ENCODE data around the gene ZDHHC11B. TPM values are rescaled to one million over a fixed set of nuclear protein-coding genes. Genes with fewer than 3 reads are reported as not detected.
A peak's percentile ranks its signal among the peaks of the same experiment; 100 is the strongest.

ZDHHC11B gene
- total RNA-seq, 1 experiment from 2014 or later, result 0.40 TPM

DNA sequence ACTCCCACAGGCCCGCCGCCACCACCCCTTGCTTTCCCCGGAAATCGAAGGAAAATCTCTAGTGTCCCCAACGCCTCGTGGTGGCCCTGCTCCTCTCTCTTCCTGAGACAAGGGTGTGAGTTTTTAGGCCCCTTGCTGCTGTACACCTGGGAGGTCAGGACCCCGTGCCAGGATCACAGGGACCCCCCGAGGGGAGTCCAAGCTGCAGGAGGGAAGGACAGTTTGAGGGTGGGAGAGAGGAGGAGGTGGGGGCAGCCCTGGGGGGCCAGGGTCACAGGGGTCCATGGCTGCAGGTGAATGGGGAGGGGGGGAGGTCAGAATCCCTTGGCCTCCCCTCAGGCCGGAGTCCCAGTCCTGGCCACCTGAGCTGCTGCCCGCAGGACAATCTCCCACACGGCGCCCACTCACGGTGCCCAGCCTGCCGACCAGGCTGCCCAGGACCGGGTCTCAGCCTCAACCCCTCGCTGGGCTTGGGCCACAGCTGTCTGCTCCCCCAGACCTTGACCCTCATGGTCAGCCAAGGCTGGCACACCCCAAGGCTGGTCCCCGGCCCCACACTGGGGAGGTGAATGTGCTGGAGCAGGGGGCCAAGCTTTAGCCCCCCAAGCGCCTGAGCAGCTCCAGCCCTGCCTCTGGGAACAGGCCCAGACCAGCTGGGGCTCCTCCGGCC is 111.2 kb downstream of the ZDHHC11B start:
- H4K20me1 ChIP-seq (ENCODE audit: low read length), result no peaks in the 10 kb centered on the region
- H3K79me2 ChIP-seq (ENCODE audit: low read length), result no peaks in the 10 kb centered on the region
- POLR2A ChIA-PET (ENCODE audit: unreplicated experiment), result no interaction called here
- H3K27ac ChIP-seq (ENCODE audit: low read length), result peak overlapping the region; percentile 88
- H3F3A ChIP-seq (ENCODE audit: low read length, unreplicated experiment), result no peaks in the 10 kb centered on the region
- no peak overlapping the region for H2AFZ ChIP-seq (ENCODE audit: low read length)
- peak overlapping the region; percentile 87 for H3K9ac ChIP-seq (ENCODE audit: low read length)
- no peaks in the 10 kb centered on the region for H3K9me3 ChIP-seq (ENCODE audit: low read length)
- peak overlapping the region; percentile 33; the same call in 1 of the 2 replicates for H3K4me3 ChIP-seq (ENCODE audit: low read length)
- TF ChIP-seq EZH2phosphoT487 (IDR thresholded peaks at IDR 0.05; ENCODE audit: borderline replicate concordance, low read length) (no peak), EZH2 (IDR thresholded peaks at IDR 0.05; ENCODE audit: low read length, unreplicated experiment) (no peak)
- TF ChIP-seq, protein P1, sequence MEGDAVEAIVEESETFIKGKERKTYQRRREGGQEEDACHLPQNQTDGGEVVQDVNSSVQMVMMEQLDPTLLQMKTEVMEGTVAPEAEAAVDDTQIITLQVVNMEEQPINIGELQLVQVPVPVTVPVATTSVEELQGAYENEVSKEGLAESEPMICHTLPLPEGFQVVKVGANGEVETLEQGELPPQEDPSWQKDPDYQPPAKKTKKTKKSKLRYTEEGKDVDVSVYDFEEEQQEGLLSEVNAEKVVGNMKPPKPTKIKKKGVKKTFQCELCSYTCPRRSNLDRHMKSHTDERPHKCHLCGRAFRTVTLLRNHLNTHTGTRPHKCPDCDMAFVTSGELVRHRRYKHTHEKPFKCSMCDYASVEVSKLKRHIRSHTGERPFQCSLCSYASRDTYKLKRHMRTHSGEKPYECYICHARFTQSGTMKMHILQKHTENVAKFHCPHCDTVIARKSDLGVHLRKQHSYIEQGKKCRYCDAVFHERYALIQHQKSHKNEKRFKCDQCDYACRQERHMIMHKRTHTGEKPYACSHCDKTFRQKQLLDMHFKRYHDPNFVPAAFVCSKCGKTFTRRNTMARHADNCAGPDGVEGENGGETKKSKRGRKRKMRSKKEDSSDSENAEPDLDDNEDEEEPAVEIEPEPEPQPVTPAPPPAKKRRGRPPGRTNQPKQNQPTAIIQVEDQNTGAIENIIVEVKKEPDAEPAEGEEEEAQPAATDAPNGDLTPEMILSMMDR (conservative IDR thresholded peaks at IDR 0.05; ENCODE audit: low read depth, low read length), result no peak
- TSS peak; percentile 26 for BruUV-seq (replicated peaks)
- intact Hi-C loops (cut with micrococcal nuclease), result loop anchor here (5.0 kb wide), 2 partner anchors 149 to 179 kb away; partner anchors contain the start of gene ZDHHC11
- ATAC-seq (no peak), DNase-seq (no peak)
- H3K9me2 ChIP-seq (replicated peaks; ENCODE audit: low read length), result no peaks in the 10 kb centered on the region
- no peaks in the 10 kb centered on the region for H3K36me3 ChIP-seq (ENCODE audit: low read depth, low read length)
- CTCF ChIA-PET, result interaction anchor here (0.6 kb wide), 1 partner anchor 107 kb away, joined by 5 read pairs; no protein-coding TSS in a partner anchor
- no peaks in the 10 kb centered on the region for H3K27me3 ChIP-seq (ENCODE audit: low read length)
- peaks cover 29% of the 10 kb centered on the region for H3K4me1 ChIP-seq (ENCODE audit: insufficient read depth, low read length)
- peak overlapping the region; percentile 88 for H3K4me2 ChIP-seq (ENCODE audit: low read length)

DNA sequence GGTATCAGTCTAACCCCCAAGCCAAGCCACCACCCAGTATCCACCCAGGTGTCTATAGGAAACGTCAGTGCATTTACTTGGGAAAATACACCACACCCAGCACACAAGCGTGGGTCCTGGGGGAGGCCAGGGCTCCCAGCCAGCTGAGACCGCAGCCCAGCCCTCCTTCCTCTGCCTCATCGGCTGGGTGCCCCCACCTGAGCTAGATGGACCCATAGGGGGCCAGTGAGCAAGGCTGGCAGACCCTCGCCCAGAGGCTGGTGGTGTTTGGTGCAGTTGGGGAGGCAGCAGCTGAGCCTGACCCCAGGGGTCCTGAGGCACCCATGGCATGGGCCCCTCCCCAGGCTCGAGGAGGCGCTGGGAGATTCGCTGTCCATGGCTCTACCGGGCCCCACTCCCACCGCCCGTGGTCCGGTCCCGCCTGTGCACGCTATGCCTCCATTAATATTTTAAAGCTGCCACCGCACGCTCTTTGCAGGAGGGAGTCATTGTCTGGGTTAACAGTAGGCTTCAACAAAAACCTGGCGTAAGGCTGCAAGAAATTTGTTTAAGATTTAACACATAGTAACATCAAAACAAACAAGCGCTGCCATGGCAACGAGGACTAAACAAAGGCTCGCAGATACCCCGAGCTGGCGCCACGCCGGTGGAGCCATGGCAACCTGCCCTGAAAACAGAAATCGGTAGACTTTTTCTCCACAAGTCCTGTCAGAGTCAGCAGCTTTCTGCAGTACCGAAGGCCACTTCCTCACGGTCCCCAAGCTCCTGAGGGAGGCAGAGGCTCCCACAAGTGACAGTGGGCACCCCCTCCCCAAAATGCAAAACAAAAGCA is 112.0 kb downstream of the ZDHHC11B start:
- Histone ChIP-seq H4K20me1 (ENCODE audit: low read length) (no peaks in the 10 kb centered on the region), H3K9me2 (replicated peaks; ENCODE audit: low read length) (no peaks in the 10 kb centered on the region), H2AFZ (ENCODE audit: low read length) (0 out of 2 replicates have a peak overlapping the region, but pooled peaks have one; percentile 23), H3K4me2 (ENCODE audit: low read length) (peak overlapping the region; percentile 88), H3K4me1 (ENCODE audit: insufficient read depth, low read length) (peaks cover 29% of the 10 kb centered on the region), H3K79me2 (ENCODE audit: low read length) (no peaks in the 10 kb centered on the region), H3K36me3 (ENCODE audit: low read depth, low read length) (0 out of 2 replicates have a peak, but pooled peaks cover under 1% of the 10 kb centered on the region), H3K27ac (ENCODE audit: low read length) (peak overlapping the region; percentile 88), H3K9ac (ENCODE audit: low read length) (peak overlapping the region; percentile 87), H3K4me3 (ENCODE audit: low read length) (peak overlapping the region; percentile 57), H3K9me3 (ENCODE audit: low read length) (no peaks in the 10 kb centered on the region), H3K27me3 (ENCODE audit: low read length) (no peaks in the 10 kb centered on the region), H3F3A (ENCODE audit: low read length, unreplicated experiment) (no peaks in the 10 kb centered on the region)
- no peak for TF ChIP-seq EZH2phosphoT487 (IDR thresholded peaks at IDR 0.05; ENCODE audit: borderline replicate concordance, low read length)
- TF ChIP-seq, protein P1 (conservative IDR thresholded peaks at IDR 0.05; ENCODE audit: low read depth, low read length), result no peak
- TF ChIP-seq EZH2 (IDR thresholded peaks at IDR 0.05; ENCODE audit: low read length, unreplicated experiment), result no peak
- intact Hi-C loops (cut with micrococcal nuclease), result loop anchor here (5.0 kb wide), 2 partner anchors 150 to 180 kb away; partner anchors contain the start of gene ZDHHC11
- BruUV-seq (replicated peaks), result no TSS peak
- POLR2A ChIA-PET (ENCODE audit: unreplicated experiment), result no interaction called here
- ATAC-seq (peak; percentile 36), DNase-seq (peak; percentile 90)
- CTCF ChIA-PET, result interaction anchor here (0.6 kb wide), 1 partner anchor 106 kb away, joined by 5 read pairs; no protein-coding TSS in a partner anchor
